K562 (cell line): Measurements from ENCODE around the gene CDH18. TPM values are rescaled to one million over a fixed set of nuclear protein-coding genes. Genes with fewer than 3 reads are reported as not detected.
A peak's percentile ranks its signal among the peaks of the same experiment; 100 is the strongest.

Experiments used
- ATAC-seq: fragments of 200-7000 bp; cut with Tn5 transposase; 3 replicates; pipeline ENCODE4 v1.9.1; 2020; ENCODE audit warnings: moderate library complexity
- BruUV-seq: library from RNA; stranded (reverse); fragments of 400-500 nt; replicated peaks from 2 replicates; lab custom pipeline; 2021; lab: Mats Ljungman, UMichigan
- CTCF ChIA-PET: fragments of 300-600 bp; formaldehyde crosslinking; extraction: SDS; loops from one replicate; lab custom pipeline; 2021; ENCODE audit warnings: low intra/inter-chr PET ratio; lab: Yijun Ruan, JAX
- POLR2A ChIA-PET: fragments of 300-600, 350-650 bp; sonication (Branson Sonifier 250); formaldehyde crosslinking; extraction: SDS; loops from one replicate; lab custom pipeline; 2021; ENCODE audit warnings: antibody characterized with exemption, inconsistent platforms; lab: Yijun Ruan, JAX
- DNase-seq, 4 experiments: peaks; one replicate each; pipeline versions ENCODE4 v3.0.0 to v3.0.0-alpha.2; 2011 to 2018; ENCODE audit warnings: low spot score in 3 of 4, mixed read lengths in 3 of 4; ENCODE audit errors: extremely low read depth in 1 of 4
- FAIRE-seq: peaks from 2 replicates; lab custom pipeline; 2011; peaks lifted over from hg19 to GRCh38; lab: Jason Lieb, UNC
- H2AFZ ChIP-seq: 2 replicates; pipeline ENCODE4 v1.6.0; 2011; ENCODE audit warnings: low read depth, low read length, control low read depth, inconsistent platforms
- H3K27ac ChIP-seq: fragments of 200-600 bp; 3 replicates; pipeline ENCODE4 v1.8.0; 2011; ENCODE audit warnings: low read depth, mild to moderate bottlenecking, control low read depth, inconsistent platforms, low read length, moderate library complexity, mixed read lengths; ENCODE audit errors: extremely low read depth
- H3K27me3 ChIP-seq, 2 experiments: fragments of 300-600 bp in 1 of 2; 2 replicates in 1 of 2; 3 replicates in 1 of 2; pipeline versions ENCODE4 v1.6.0 to v1.8.0; 2011; ENCODE audit warnings: inconsistent platforms in 2 of 2, low read length in 2 of 2, mild to moderate bottlenecking in 1 of 2, mixed read lengths in 1 of 2, moderate library complexity in 1 of 2; ENCODE audit not compliant: control insufficient read depth in 2 of 2, insufficient read depth in 2 of 2
- H3K36me3 ChIP-seq: fragments of 300-600 bp; 3 replicates; pipeline ENCODE4 v1.8.0; 2011; ENCODE audit warnings: mild to moderate bottlenecking, low read length, inconsistent platforms; ENCODE audit not compliant: control insufficient read depth, insufficient read depth
- H3K4me1 ChIP-seq, 2 experiments: fragments of 200-600 bp in 1 of 2; replicated peaks in 1 of 2; 2 replicates in 1 of 2; 3 replicates in 1 of 2; pipeline versions ENCODE4 v1.5.1 to v1.8.0; 2011; ENCODE audit warnings: inconsistent platforms in 2 of 2, low read length in 2 of 2, mild to moderate bottlenecking in 1 of 2, mixed read lengths in 1 of 2, moderate library complexity in 1 of 2; ENCODE audit not compliant: control insufficient read depth in 2 of 2, insufficient read depth in 2 of 2
- H3K4me2 ChIP-seq: 2 replicates; pipeline ENCODE4 v1.6.1; 2011; ENCODE audit warnings: low read length, control low read depth, inconsistent platforms, mixed read lengths; ENCODE audit not compliant: insufficient read depth
- H3K4me3 ChIP-seq: fragments of 200-600 bp; sonication (generic), shearing (Covaris generic); 2 replicates; pipeline ENCODE4 v1.5.1; 2016; ENCODE audit warnings: control low read depth, inconsistent platforms
- H3K79me2 ChIP-seq: fragments of 200-600 bp; 3 replicates; pipeline ENCODE4 v1.8.0; 2011; ENCODE audit warnings: low read length, inconsistent platforms; ENCODE audit not compliant: control insufficient read depth, insufficient read depth
- H3K9ac ChIP-seq, 2 experiments: 2 replicates each; pipeline versions ENCODE4 v1.6.0 to v1.6.1; 2011; ENCODE audit warnings: low read depth in 2 of 2, low read length in 2 of 2, control low read depth in 1 of 2, inconsistent platforms in 1 of 2, mild to moderate bottlenecking in 1 of 2, mixed read lengths in 1 of 2; ENCODE audit not compliant: insufficient read depth in 1 of 2
- H3K9me1 ChIP-seq: one replicate; pipeline ENCODE4 v1.6.0; 2011; ENCODE audit warnings: inconsistent platforms, mild to moderate bottlenecking, low read length, moderate library complexity; ENCODE audit not compliant: control insufficient read depth, insufficient read depth
- H3K9me3 ChIP-seq: replicated peaks from 2 replicates; pipeline ENCODE4 v1.5.1; 2011; ENCODE audit warnings: low read depth, low read length, inconsistent platforms; ENCODE audit not compliant: control insufficient read depth, insufficient read depth
- H4K20me1 ChIP-seq: replicated peaks from 2 replicates; pipeline ENCODE4 v1.6.1; 2011; ENCODE audit warnings: low read length, inconsistent platforms, mixed read lengths; ENCODE audit not compliant: control insufficient read depth, insufficient read depth
- C11orf30 ChIP-seq: fragments of 450-650 bp; IDR thresholded peaks from 2 replicates; pipeline ENCODE4 v1.6.1; 2016; ENCODE audit warnings: low read depth, mild to moderate bottlenecking
- CBX2 ChIP-seq: fragments of 200-600 bp; sonication (generic); IDR thresholded peaks from one replicate; pipeline ENCODE4 v1.6.1; 2012; ENCODE audit warnings: mild to moderate bottlenecking, low read length, inconsistent platforms; ENCODE audit not compliant: insufficient read depth, poor library complexity, severe bottlenecking
- HMG20B ChIP-seq: fragments of 250-450 bp; sonication (Bioruptor Pico); IDR thresholded peaks from 2 replicates; pipeline ENCODE4 v1.5.0; 2021; ENCODE audit warnings: mild to moderate bottlenecking
- KAT7 ChIP-seq: sonication (generic); formaldehyde crosslinking; IDR thresholded peaks from 2 replicates; pipeline ENCODE4 v1.8.0; 2022; ENCODE audit warnings: missing genetic modification reagents, mild to moderate bottlenecking, borderline replicate concordance
- LEF1 ChIP-seq: fragments of 450-650 bp; IDR thresholded peaks from 2 replicates; pipeline ENCODE4 v1.6.1; 2016; ENCODE audit warnings: mild to moderate bottlenecking
- MTA2 ChIP-seq: fragments of 450-650 bp; IDR thresholded peaks from 2 replicates; pipeline ENCODE4 v1.6.1; 2016; ENCODE audit warnings: low read depth
- NFYB ChIP-seq: IDR thresholded peaks from 2 replicates; pipeline ENCODE4 v1.6.1; 2011; ENCODE audit warnings: mild to moderate bottlenecking, moderate library complexity; ENCODE audit not compliant: insufficient read length; ENCODE audit errors: extremely low read depth
- ZNF316 ChIP-seq: fragments of 450-650 bp; IDR thresholded peaks from 2 replicates; pipeline ENCODE4 v1.6.1; 2016
- WGBS: fragments of 100-300 bp; shearing (Covaris generic); methylation state at CpG from one replicate; pipeline ENCODE4 v1.1.6; 2016; ENCODE audit warnings: low coverage, mixed read lengths; ENCODE audit not compliant: insufficient coverage; ENCODE audit errors: missing lambda C conversion rate; 5-methylcytosine and 5-hydroxymethylcytosine counted together
- in situ Hi-C: fragments of 300-500 bp; cut with MboI; formaldehyde crosslinking; loops from 4 replicates; pipeline ENCODE4 v1.15.0; 2018; ENCODE audit warnings: inconsistent platforms, mixed read lengths
- intact Hi-C: fragments of 100-400 bp; cut with micrococcal nuclease; formaldehyde crosslinking; loops from 2 replicates; pipeline ENCODE4 v1.14.2; 2022
- polyA plus RNA-seq, 8 experiments: library from polyadenylated mRNA; depleted of rRNA in 4 of 8; stranded (reverse) in 5 of 8; unstranded in 3 of 8; fragments of >200 nt; fragmentation: Nextera tagmentation in 2 of 8; fragmentation: Illumina TruSeq in 1 of 8; extraction: Ambion mirVana in 2 of 8; extraction: Trizol in 1 of 8; gene quantifications; 2 replicates each; pipeline versions ENCODE4 v1.2.1 to v1.2.3, GENCODE V29; 2011 to 2014; ENCODE audit warnings: inconsistent platforms in 1 of 8, missing spikeins in 1 of 8
- total RNA-seq, 7 experiments: library from RNA; depleted of rRNA in 6 of 7; stranded (reverse); fragments of >200 nt in 6 of 7; fragmentation: Illumina TruSeq in 2 of 7; extraction: Trizol in 2 of 7; gene quantifications; 2 replicates each; pipeline versions ENCODE4 v1.2.1 to v1.2.3, GENCODE V29; 2011 to 2021; ENCODE audit warnings: low replicate concordance in 1 of 7
- TF ChIP-seq, protein P1 (sequence below), 2 experiments: IDR thresholded peaks; 2 replicates each; pipeline ENCODE4 v1.6.1; 2011; ENCODE audit warnings: borderline replicate concordance in 1 of 2, control low read depth in 1 of 2, low read depth in 1 of 2, low read length in 1 of 2, mild to moderate bottlenecking in 1 of 2, mixed read lengths in 1 of 2, moderate library complexity in 1 of 2; ENCODE audit not compliant: insufficient read depth in 1 of 2, insufficient read length in 1 of 2, poor library complexity in 1 of 2, severe bottlenecking in 1 of 2; ENCODE audit errors: extremely low read depth in 1 of 2
- TF ChIP-seq, protein P2 (sequence below): fragments of 450-650 bp; formaldehyde crosslinking; IDR thresholded peaks from 2 replicates; pipeline ENCODE4 v1.4.0; 2022; ENCODE audit warnings: missing genetic modification characterization

The CDH18 gene
- total and polyA plus RNA-seq, 9 of the 15 experiments (the other 6 are each of a cell fraction or from before 2014, with no cell fraction given): 0.18 to 1.4 (median 0.31) TPM

DNA sequence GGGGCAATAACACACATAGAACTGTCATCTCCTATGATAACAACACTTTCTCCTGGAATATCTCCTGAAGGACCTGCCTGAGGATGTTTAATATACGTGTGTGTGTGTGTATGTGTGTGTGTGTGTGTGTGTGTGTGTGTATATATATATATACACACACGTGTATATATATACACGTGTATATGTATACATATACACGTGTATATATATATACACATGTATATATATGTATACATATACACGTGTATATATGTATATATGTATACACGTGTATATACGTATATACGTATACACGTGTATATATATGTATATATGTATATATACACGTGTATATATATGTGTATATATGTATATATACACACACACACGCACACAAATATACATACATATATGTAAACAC is 27.5 kb downstream of the CDH18 start (continued):
- TF ChIP-seq, protein P1, sequence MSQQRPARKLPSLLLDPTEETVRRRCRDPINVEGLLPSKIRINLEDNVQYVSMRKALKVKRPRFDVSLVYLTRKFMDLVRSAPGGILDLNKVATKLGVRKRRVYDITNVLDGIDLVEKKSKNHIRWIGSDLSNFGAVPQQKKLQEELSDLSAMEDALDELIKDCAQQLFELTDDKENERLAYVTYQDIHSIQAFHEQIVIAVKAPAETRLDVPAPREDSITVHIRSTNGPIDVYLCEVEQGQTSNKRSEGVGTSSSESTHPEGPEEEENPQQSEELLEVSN (IDR thresholded peaks at IDR 0.05; ENCODE audit: borderline replicate concordance in 1 of 2, extremely low read depth in 1 of 2, insufficient read depth in 1 of 2, insufficient read length in 1 of 2, low read depth in 1 of 2, low read length in 1 of 2, poor library complexity in 1 of 2, severe bottlenecking in 1 of 2): no peak
- TF ChIP-seq HMG20B (CRISPR knock-in tag) (no peak), MTA2 (no peak), NFYB (no peak), LEF1 (no peak)

DNA sequence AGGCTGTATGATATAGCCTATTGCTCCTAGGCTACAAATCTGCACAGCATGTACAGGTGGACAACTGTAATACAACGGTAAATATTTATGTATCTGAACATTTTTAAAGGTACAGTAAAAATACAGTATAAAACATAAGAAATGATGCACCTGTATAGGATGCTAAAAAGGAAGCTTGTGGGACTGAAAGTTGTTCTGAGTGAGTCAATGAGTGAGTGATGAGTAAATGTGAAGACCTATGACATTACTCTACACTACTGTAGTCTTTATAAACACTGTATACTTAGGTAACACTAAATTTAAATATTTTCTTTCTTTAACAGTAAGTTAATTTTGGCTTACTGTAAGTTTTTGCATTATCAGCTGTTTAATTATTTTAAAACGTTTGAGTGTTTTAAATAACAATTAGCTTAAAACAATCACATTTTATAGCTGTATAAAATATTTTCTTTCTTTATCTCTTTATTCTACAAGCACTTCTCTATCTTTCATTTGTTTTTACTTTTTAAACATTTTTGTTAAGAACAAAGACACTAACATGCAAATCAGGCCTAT is 28.1 kb downstream of the CDH18 start:
- in situ Hi-C loops: no loop called here
- H3K27ac ChIP-seq: no peak overlapping the region
- FAIRE-seq: no peak
- H3K9me3 ChIP-seq: no peaks in the 10 kb centered on the region
- TF ChIP-seq, protein P2, sequence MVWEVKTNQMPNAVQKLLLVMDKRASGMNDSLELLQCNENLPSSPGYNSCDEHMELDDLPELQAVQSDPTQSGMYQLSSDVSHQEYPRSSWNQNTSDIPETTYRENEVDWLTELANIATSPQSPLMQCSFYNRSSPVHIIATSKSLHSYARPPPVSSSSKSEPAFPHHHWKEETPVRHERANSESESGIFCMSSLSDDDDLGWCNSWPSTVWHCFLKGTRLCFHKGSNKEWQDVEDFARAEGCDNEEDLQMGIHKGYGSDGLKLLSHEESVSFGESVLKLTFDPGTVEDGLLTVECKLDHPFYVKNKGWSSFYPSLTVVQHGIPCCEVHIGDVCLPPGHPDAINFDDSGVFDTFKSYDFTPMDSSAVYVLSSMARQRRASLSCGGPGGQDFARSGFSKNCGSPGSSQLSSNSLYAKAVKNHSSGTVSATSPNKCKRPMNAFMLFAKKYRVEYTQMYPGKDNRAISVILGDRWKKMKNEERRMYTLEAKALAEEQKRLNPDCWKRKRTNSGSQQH: no peak
- TF ChIP-seq ZNF316 (peak; percentile 66), C11orf30 (peak; percentile 21; the same call in 1 of the 2 replicates), CBX2 (no peak), KAT7 (CRISPR knock-in tag) (no peak)
- no peak overlapping the region for H2AFZ ChIP-seq
- no peak for DNase-seq
- no TSS peak for BruUV-seq
- H4K20me1 ChIP-seq: no peaks in the 10 kb centered on the region
- no peaks in the 10 kb centered on the region for H3K4me1 ChIP-seq
- WGBS: 0% methylated on average over 2 of the region's 2 CpGs
- H3K4me3 ChIP-seq: no peak overlapping the region
- no peaks in the 10 kb centered on the region for H3K36me3 ChIP-seq
- ChIA-PET CTCF (no interaction called here), POLR2A (no interaction called here)
- H3K9me1 ChIP-seq: no peaks in the 10 kb centered on the region
- no peaks in the 10 kb centered on the region for H3K27me3 ChIP-seq
- H3K4me2 ChIP-seq: no peak overlapping the region
- H3K79me2 ChIP-seq: no peaks in the 10 kb centered on the region
- ATAC-seq: no peak
- intact Hi-C loops: no loop called here
- no peak overlapping the region for H3K9ac ChIP-seq
